GM18870 (cell line): ENCODE data around the gene KRTAP1-3.
"Not testable (repeated sequence)": the region's sequence is repeated elsewhere in the genome, so short reads cannot be mapped to it uniquely, and the experiment has no call there.

Experiments
- ATAC-seq: cut with Tn5 transposase; IDR thresholded peaks from one replicate; pipeline ENCODE4 v1.9.1; 2021; ENCODE audit warnings: moderate library complexity; ENCODE audit not compliant: unreplicated experiment

The KRTAP1-3 gene

GRCh38 chr17:41034346-41034935, at the start of gene KRTAP1-3:
KRTAP1-3 (minus strand) TSS chr17:41034874; CDS start chr17:41034821, 53 bp downstream.
- ATAC-seq, result not testable (repeated sequence)

- ATAC-seq, result not testable (repeated sequence)
These were observed 49.6 kb upstream of the KRTAP1-3 start, which contains the start of gene KRTAP4-7 for GRCh38 chr17:41084100-41084856. KRTAP4-7 (plus strand) TSS chr17:41084150; CDS start chr17:41084207, 57 bp downstream.

- ATAC-seq, result not testable (repeated sequence)
These were observed 48.8 kb upstream of the KRTAP1-3 start for GRCh38 chr17:41083427-41083826.

GRCh38 chr17:41082626-41083025, 48.0 kb upstream of the KRTAP1-3 start:
- no peak for ATAC-seq

- no peak for ATAC-seq
These were observed 42.1 kb upstream of the KRTAP1-3 start for GRCh38 chr17:41076788-41077187.

- ATAC-seq, result no peak
These were observed 39.0 kb upstream of the KRTAP1-3 start for GRCh38 chr17:41073676-41074075.

GRCh38 chr17:41071606-41072360, 37.1 kb upstream of the KRTAP1-3 start:
- ATAC-seq, result no peak

GRCh38 chr17:41069031-41069430, 34.4 kb upstream of the KRTAP1-3 start:
- ATAC-seq, result no peak

GRCh38 chr17:41067281-41067680, 32.6 kb upstream of the KRTAP1-3 start:
- no peak for ATAC-seq

GRCh38 chr17:41065829-41066624, 31.4 kb upstream of the KRTAP1-3 start, which contains the start of gene KRTAP2-4:
KRTAP2-4 (minus strand) TSS chr17:41065879; CDS start chr17:41065845, 34 bp downstream.
- ATAC-seq, result no peak

- ATAC-seq, result not testable (repeated sequence)
These were observed 30.5 kb upstream of the KRTAP1-3 start for GRCh38 chr17:41065016-41065689.

- ATAC-seq, result no peak
These were observed 29.6 kb upstream of the KRTAP1-3 start for GRCh38 chr17:41064301-41064700.

GRCh38 chr17:41063449-41063848, 28.8 kb upstream of the KRTAP1-3 start:
- no peak for ATAC-seq

- no peak for ATAC-seq
These were observed 27.3 kb upstream of the KRTAP1-3 start for GRCh38 chr17:41061964-41062363.

- no peak for ATAC-seq
These were observed 25.5 kb upstream of the KRTAP1-3 start, which contains the start of gene KRTAP2-3 for GRCh38 chr17:41060052-41060604. KRTAP2-3 (minus strand) TSS chr17:41060114; CDS start chr17:41060050, 64 bp downstream.

GRCh38 chr17:41059276-41060051, 24.8 kb upstream of the KRTAP1-3 start:
- not testable (repeated sequence) for ATAC-seq

GRCh38 chr17:41058741-41059140, 24.1 kb upstream of the KRTAP1-3 start:
- ATAC-seq, result no peak

GRCh38 chr17:41057547-41057946, 22.9 kb upstream of the KRTAP1-3 start:
- ATAC-seq, result no peak

GRCh38 chr17:41055130-41055529, 20.5 kb upstream of the KRTAP1-3 start, which contains the start of gene KRTAP2-2:
KRTAP2-2 (minus strand) TSS chr17:41055230; CDS start chr17:41055211, 19 bp downstream.
- not testable (repeated sequence) for ATAC-seq
